GM12891 (cell line): ENCODE results near the gene BBS5.

Experiments
- SPI1 ChIP-seq: IDR thresholded peaks from 2 replicates; pipeline ENCODE4 v1.6.1; 2011; ENCODE audit warnings: low read depth, low read length, control low read depth
- TAF1 ChIP-seq: IDR thresholded peaks from 2 replicates; pipeline ENCODE4 v1.6.1; 2011; ENCODE audit warnings: low read depth, low read length, control low read depth

- TF ChIP-seq SPI1, result no peak
- TF ChIP-seq TAF1, result no peak
Observed at GRCh38 chr2:169542433-169542832, 63.1 kb downstream of the BBS5 start.
